ENCODE data around the gene TEX19. TPM values are rescaled to one million over a fixed set of nuclear protein-coding genes. Genes with fewer than 3 reads are reported as not detected.

Gene TEX19
- total RNA-seq, 2 donors from 2014 or later: 0.46 to 0.48 TPM

- H3K4me3 Mint-ChIP-seq: peak within 1 kb of the TSS; percentile 32
- Histone ChIP-seq H3K4me1 (ENCODE audit: control insufficient read depth, insufficient read depth, low read length) (no peaks in the 10 kb centered on the region), H3K9ac (ENCODE audit: extremely low read depth, low read length, poor library complexity, severe bottlenecking) (no peak within 1 kb of the TSS), H3K27me3 (ENCODE audit: control insufficient read depth, insufficient read depth, low read length, poor library complexity, severe bottlenecking) (peaks cover 65% of the 10 kb centered on the region), H3K4me3 (ENCODE audit: low read length) (no peak within 1 kb of the TSS), H3K9me3 (ENCODE audit: control insufficient read depth, low read length) (no peaks in the 10 kb centered on the region), H3K36me3 (ENCODE audit: control insufficient read depth, insufficient read depth, low read length) (no peaks in the 10 kb centered on the region), H3K27ac (ENCODE audit: low read depth, low read length) (no peak within 1 kb of the TSS)
- peaks cover 69% of the 10 kb centered on the region for H3K27me3 Mint-ChIP-seq (ENCODE audit: insufficient read depth)
- peaks cover 6% of the 10 kb centered on the region for H3K4me1 Mint-ChIP-seq
- no peaks in the 10 kb centered on the region for H3K36me3 Mint-ChIP-seq (ENCODE audit: low read depth)
- no peak within 1 kb of the TSS for H3K27ac Mint-ChIP-seq
- TF ChIP-seq CTCF (conservative IDR thresholded peaks at IDR 0.05): no peak
- WGBS, 2 experiments (ENCODE audit: insufficient coverage in 1 of 2, insufficient read length in 1 of 2): 14 to 25% methylated on average over 47 to 90 of the region's 90 CpGs
- no peaks in the 10 kb centered on the region for H3K9me3 Mint-ChIP-seq
- DNase-seq: peak; percentile 82
These were observed 25.5 kb upstream of the TEX19 start, which contains the start of gene SECTM1 for GRCh38 chr17:82333279-82334171. Gene SECTM1 (minus strand): TSS chr17:82333766. CDS start chr17:82327240, 6,526 bp downstream.

GRCh38 chr17:82334204-82334621 lies 24.8 kb upstream of the TEX19 start:
- no peaks in the 10 kb centered on the region for H3K4me1 ChIP-seq (ENCODE audit: control insufficient read depth, insufficient read depth, low read length)
- peaks cover 75% of the 10 kb centered on the region for H3K27me3 Mint-ChIP-seq (ENCODE audit: insufficient read depth)
- H3K4me3 ChIP-seq (ENCODE audit: low read length): no peak overlapping the region
- no peak overlapping the region for H3K27ac ChIP-seq (ENCODE audit: low read depth, low read length)
- no peaks in the 10 kb centered on the region for H3K36me3 ChIP-seq (ENCODE audit: control insufficient read depth, insufficient read depth, low read length)
- no peak overlapping the region for H3K4me3 Mint-ChIP-seq
- peaks cover 6% of the 10 kb centered on the region for H3K4me1 Mint-ChIP-seq
- H3K9ac ChIP-seq (ENCODE audit: extremely low read depth, low read length, poor library complexity, severe bottlenecking): no peak overlapping the region
- H3K27me3 ChIP-seq (ENCODE audit: control insufficient read depth, insufficient read depth, low read length, poor library complexity, severe bottlenecking): peaks cover 69% of the 10 kb centered on the region
- no peak for DNase-seq
- WGBS, 2 experiments (ENCODE audit: insufficient coverage in 1 of 2, insufficient read length in 1 of 2): 85 to 87% methylated on average over 14 to 25 of the region's 25 CpGs
- H3K9me3 ChIP-seq (ENCODE audit: control insufficient read depth, low read length): no peaks in the 10 kb centered on the region
- H3K9me3 Mint-ChIP-seq: no peaks in the 10 kb centered on the region
- H3K36me3 Mint-ChIP-seq (ENCODE audit: low read depth): no peaks in the 10 kb centered on the region
- TF ChIP-seq CTCF (conservative IDR thresholded peaks at IDR 0.05): no peak
- no peak overlapping the region for H3K27ac Mint-ChIP-seq

- H3K27ac Mint-ChIP-seq: no peak overlapping the region
- no peak overlapping the region for H3K9ac ChIP-seq (ENCODE audit: extremely low read depth, low read length, poor library complexity, severe bottlenecking)
- no peak overlapping the region for H3K4me3 ChIP-seq (ENCODE audit: low read length)
- H3K27me3 Mint-ChIP-seq (ENCODE audit: insufficient read depth): peaks cover 77% of the 10 kb centered on the region
- 65 to 75% methylated on average over 9 to 16 of the region's 16 CpGs for WGBS, 2 experiments (ENCODE audit: insufficient coverage in 1 of 2, insufficient read length in 1 of 2)
- H3K27ac ChIP-seq (ENCODE audit: low read depth, low read length): no peak overlapping the region
- no peaks in the 10 kb centered on the region for H3K36me3 ChIP-seq (ENCODE audit: control insufficient read depth, insufficient read depth, low read length)
- DNase-seq: no peak
- H3K9me3 ChIP-seq (ENCODE audit: control insufficient read depth, low read length): no peaks in the 10 kb centered on the region
- no peaks in the 10 kb centered on the region for H3K9me3 Mint-ChIP-seq
- no peak for TF ChIP-seq CTCF (conservative IDR thresholded peaks at IDR 0.05)
- no peaks in the 10 kb centered on the region for H3K36me3 Mint-ChIP-seq (ENCODE audit: low read depth)
- H3K27me3 ChIP-seq (ENCODE audit: control insufficient read depth, insufficient read depth, low read length, poor library complexity, severe bottlenecking): peaks cover 73% of the 10 kb centered on the region
- no peak overlapping the region for H3K4me3 Mint-ChIP-seq
- peaks cover 6% of the 10 kb centered on the region for H3K4me1 Mint-ChIP-seq
- H3K4me1 ChIP-seq (ENCODE audit: control insufficient read depth, insufficient read depth, low read length): no peaks in the 10 kb centered on the region
These were observed 24.2 kb upstream of the TEX19 start for GRCh38 chr17:82334622-82335394.
